ENCODE measurements around the gene PRRT2.

The PRRT2 gene

DNA sequence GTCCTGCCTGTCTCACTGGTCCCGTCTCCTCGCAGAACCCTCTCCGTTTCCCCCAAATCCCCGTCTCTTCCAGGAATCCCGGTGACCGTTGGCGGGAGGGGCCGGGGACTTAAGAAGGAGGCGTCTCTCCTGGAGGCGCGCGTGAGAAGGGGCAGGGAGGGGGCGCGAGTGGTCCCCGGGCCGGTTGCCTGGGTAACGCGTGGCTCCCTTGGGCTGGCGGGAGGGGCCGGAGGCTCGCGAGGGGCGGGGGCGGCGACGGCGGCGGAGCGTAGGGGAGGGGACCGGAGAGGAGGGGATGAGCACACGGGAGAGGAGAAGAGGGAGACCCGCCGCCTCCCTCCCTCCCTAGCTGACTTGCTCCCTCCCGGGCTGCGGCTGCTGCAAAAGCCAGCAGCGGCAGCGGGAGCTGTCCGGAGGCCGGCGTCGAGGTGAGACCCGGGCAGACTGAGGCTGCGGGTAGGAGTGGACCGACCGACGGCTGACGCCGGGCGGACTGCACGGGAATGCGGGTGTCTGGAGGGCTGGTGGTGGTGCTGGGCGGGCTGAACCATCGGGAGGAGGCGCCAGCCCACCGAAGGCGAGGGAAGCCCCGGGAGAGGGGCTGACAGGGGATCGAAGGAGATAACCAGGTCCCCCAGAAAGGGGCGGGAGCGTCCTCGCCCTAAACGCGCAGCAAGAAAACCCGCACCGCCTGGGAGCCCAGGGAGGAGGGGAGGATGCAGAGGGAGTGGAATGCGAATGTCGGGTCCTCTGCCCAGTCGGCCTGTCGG lies at the start of gene PRRT2:
TSS of gene PRRT2 (plus strand) at position 298 of the 770 bp plus-strand sequence. CDS start 862 bp downstream, outside the sequence.
- DNase-seq (ENCODE audit: low read depth): peak; percentile 38
- H3K4me3 ChIP-seq (ENCODE audit: low read length): peak within 1 kb of the TSS; percentile 70
- TF ChIP-seq, protein P1, sequence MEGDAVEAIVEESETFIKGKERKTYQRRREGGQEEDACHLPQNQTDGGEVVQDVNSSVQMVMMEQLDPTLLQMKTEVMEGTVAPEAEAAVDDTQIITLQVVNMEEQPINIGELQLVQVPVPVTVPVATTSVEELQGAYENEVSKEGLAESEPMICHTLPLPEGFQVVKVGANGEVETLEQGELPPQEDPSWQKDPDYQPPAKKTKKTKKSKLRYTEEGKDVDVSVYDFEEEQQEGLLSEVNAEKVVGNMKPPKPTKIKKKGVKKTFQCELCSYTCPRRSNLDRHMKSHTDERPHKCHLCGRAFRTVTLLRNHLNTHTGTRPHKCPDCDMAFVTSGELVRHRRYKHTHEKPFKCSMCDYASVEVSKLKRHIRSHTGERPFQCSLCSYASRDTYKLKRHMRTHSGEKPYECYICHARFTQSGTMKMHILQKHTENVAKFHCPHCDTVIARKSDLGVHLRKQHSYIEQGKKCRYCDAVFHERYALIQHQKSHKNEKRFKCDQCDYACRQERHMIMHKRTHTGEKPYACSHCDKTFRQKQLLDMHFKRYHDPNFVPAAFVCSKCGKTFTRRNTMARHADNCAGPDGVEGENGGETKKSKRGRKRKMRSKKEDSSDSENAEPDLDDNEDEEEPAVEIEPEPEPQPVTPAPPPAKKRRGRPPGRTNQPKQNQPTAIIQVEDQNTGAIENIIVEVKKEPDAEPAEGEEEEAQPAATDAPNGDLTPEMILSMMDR (conservative IDR thresholded peaks at IDR 0.05; ENCODE audit: low read length): no peak; the same call in 1 of the 2 replicates

DNA sequence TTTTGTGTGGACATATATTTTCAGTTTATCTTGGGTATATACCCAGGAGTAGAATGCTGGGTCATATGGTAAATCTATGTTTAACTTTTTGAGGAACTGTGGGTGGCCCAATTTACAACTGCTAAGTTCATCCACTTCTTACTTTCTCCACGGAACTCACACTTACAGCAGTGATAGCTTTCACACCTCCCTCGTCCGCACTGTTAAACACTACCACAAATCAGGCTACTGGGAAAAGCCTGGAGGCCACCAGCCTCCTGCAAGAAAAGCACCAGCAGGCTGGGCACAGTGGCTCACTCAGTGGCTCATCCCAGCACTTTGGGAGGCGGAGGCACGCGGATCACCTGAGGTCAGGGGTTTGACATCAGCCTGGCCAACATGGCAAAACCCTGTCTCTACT lies 48.7 kb upstream of the PRRT2 start:
- H3K4me3 ChIP-seq (ENCODE audit: low read length): no peak overlapping the region
- DNase-seq (ENCODE audit: low read depth): no peak
- TF ChIP-seq, protein P1 (conservative IDR thresholded peaks at IDR 0.05; ENCODE audit: low read length): no peak

DNA sequence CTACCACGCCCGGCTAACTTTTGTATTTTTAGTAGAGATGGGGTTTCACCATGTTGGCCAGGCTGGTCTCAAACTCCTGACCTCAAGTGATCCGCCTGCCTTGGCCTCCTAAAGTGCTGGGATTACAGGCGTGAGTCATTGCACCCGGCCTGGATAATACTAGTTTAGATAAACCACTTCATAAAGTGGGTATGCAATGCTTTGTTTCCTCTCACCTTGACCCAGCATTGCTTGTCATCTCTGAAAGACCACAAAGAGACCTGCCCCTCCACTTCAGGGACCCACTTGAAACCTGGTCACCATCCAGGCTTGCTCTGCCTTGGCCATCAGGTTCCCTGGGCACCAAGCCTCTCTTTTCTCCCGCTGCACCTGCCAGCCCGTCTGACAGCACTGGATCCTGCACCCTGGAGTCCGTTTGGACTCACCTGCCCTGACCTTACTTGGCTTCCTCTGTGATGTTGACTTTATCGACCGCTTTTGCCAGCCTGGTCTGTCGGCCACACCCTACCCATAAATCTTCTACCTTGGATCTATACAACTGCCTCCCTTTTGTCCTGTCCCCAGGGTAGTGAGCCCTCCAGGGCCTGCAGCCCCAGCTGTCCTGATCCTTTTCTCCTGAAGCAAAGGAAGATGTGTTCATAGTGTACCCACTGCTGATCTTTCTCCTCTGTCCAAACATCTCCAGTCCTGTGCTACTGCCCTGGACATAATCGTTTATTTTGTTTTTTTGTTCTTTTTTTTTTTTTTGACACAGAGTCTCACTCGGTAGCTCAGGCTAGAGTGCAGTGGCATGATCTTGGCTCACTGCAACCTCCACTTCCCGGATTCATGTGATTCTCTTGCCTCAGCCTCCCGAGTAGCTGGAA lies 46.6 kb upstream of the PRRT2 start:
- no peak for DNase-seq (ENCODE audit: low read depth)
- TF ChIP-seq, protein P1 (conservative IDR thresholded peaks at IDR 0.05; ENCODE audit: low read length): no peak
- no peak overlapping the region for H3K4me3 ChIP-seq (ENCODE audit: low read length)

DNA sequence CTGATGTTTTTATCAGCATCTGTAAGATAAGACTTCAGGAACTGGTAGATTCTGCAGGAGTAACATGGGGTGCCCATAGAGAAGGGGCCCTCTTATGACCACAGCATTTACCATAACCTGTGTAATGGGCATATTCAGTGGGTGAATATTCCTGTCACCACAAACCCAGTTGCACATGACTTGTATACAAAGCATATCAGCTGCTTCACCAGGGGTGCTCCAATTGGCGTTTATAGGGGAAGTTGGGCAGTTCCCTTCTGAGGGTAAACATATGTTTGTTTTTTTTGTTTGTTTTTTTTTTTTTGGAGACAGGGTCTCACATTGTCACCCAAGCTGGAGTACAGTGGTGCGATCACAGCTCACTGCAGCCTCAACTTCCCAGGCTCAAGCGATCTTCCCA lies 45.4 kb upstream of the PRRT2 start:
- no peak for DNase-seq (ENCODE audit: low read depth)
- TF ChIP-seq, protein P1 (conservative IDR thresholded peaks at IDR 0.05; ENCODE audit: low read length): no peak
- no peak overlapping the region for H3K4me3 ChIP-seq (ENCODE audit: low read length)

DNA sequence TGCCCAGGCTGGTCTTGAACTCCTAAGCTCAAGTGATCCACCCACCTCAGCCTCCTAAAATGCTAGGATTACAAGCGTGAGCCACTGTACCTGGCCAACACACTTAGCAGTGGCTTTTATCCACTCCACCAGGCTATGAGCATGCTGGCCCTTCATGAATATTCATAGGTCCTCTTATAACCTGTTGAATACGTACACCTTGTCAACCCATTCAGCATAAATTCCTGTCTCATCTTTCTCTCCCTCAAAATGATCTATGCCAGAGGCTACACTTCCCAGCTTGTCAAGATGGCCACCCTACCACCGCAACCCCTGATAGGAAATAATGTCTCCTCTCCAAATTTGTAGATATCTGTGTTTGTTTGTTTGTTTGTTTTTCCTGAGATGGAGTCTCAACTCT lies 44.9 kb upstream of the PRRT2 start:
- TF ChIP-seq, protein P1 (conservative IDR thresholded peaks at IDR 0.05; ENCODE audit: low read length): no peak
- no peak for DNase-seq (ENCODE audit: low read depth)
- H3K4me3 ChIP-seq (ENCODE audit: low read length): no peak overlapping the region

DNA sequence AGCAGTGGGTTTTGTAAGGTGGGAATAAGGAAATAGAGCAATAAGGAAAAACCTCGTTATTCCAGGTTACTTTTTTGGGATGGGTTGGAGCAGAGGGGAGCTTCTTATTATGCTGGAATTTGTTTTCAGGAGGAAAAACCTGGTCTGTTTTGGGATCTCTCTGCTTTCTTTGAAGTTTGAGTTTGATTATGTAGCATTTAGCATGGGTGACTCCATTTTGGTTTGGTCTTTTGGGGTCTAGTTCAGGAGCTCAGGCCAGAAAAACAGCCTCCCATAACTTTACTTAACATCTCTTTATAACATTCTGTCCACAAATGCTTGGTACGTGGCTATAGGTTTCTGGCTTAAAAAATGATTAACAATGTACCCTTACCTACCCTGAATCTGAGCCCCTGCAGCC lies 42.5 kb upstream of the PRRT2 start:
- no peak overlapping the region for H3K4me3 ChIP-seq (ENCODE audit: low read length)
- TF ChIP-seq, protein P1 (conservative IDR thresholded peaks at IDR 0.05; ENCODE audit: low read length): no peak
- DNase-seq (ENCODE audit: low read depth): no peak

Data from AG10803 (cell line).